GM12891 (cell line): Measurements from ENCODE around the gene ROBO4.

Source experiments
- POLR2A ChIP-seq: IDR thresholded peaks from 2 replicates; pipeline ENCODE4 v1.6.1; 2011; ENCODE audit warnings: low read depth, low read length, control low read depth
- POLR2AphosphoS5 ChIP-seq: IDR thresholded peaks from 2 replicates; pipeline ENCODE4 v1.6.1; 2011; ENCODE audit warnings: low read depth, low read length, control low read depth

GRCh38 chr11:124870430-124870829 is 27.2 kb downstream of the ROBO4 start:
- TF ChIP-seq POLR2A (no peak), POLR2AphosphoS5 (no peak)
